Skeletal muscle tissue (tissue), 4 donors: ENCODE measurements around the gene OR10Z1. TPM values are rescaled to one million over a fixed set of nuclear protein-coding genes. Genes with fewer than 3 reads are reported as not detected.

ENCODE experiments used
- H3K27ac ChIP-seq: one replicate; pipeline ENCODE4 v1.7.0; 2013; ENCODE audit warnings: mild to moderate bottlenecking, low read depth, low read length, inconsistent platforms
- H3K27me3 ChIP-seq, 3 donors: one replicate each; pipeline ENCODE4 v1.7.0; 2013; ENCODE audit warnings: low read length in 3 of 3; ENCODE audit not compliant: control insufficient read depth in 3 of 3, insufficient read depth in 3 of 3
- H3K36me3 ChIP-seq, 3 donors: one replicate each; pipeline ENCODE4 v1.7.0; 2013; ENCODE audit warnings: low read length in 3 of 3; ENCODE audit not compliant: control insufficient read depth in 3 of 3, insufficient read depth in 3 of 3
- H3K4me1 ChIP-seq, 3 donors: one replicate each; pipeline ENCODE4 v1.7.0; 2013; ENCODE audit warnings: low read length in 3 of 3, mild to moderate bottlenecking in 3 of 3; ENCODE audit not compliant: control insufficient read depth in 3 of 3, insufficient read depth in 3 of 3
- H3K4me3 ChIP-seq, 3 donors: one replicate each; pipeline ENCODE4 v1.7.0; 2013; ENCODE audit warnings: low read length in 3 of 3
- H3K9ac ChIP-seq, 3 donors: one replicate each; pipeline ENCODE4 v1.7.0; 2013; ENCODE audit warnings: low read length in 3 of 3, mild to moderate bottlenecking in 3 of 3, moderate library complexity in 2 of 3, low read depth in 1 of 3
- H3K9me3 ChIP-seq, 3 donors: one replicate each; pipeline ENCODE4 v1.7.0; 2013; ENCODE audit warnings: low read length in 3 of 3; ENCODE audit not compliant: control insufficient read depth in 3 of 3
- total RNA-seq: library from RNA; depleted of rRNA; stranded (reverse); fragments of >200 nt; gene quantifications from one replicate; pipeline ENCODE4 v1.2.3, GENCODE V29; 2014
- donor health status: Osteomylitis.

OR10Z1 gene
- total RNA-seq, 1 donor from 2014 or later: not detected

GRCh38 chr1:158654086-158654485 lies 49.0 kb downstream of the OR10Z1 start:
- H3K4me3 ChIP-seq: no peak overlapping the region
- H3K9me3 ChIP-seq: no peaks in the 10 kb centered on the region
- no peaks in the 10 kb centered on the region for H3K27me3 ChIP-seq
- H3K36me3 ChIP-seq: no peaks in the 10 kb centered on the region
- no peak overlapping the region for H3K27ac ChIP-seq
- H3K4me1 ChIP-seq: no peaks in the 10 kb centered on the region
- no peak overlapping the region for H3K9ac ChIP-seq

DNA sequence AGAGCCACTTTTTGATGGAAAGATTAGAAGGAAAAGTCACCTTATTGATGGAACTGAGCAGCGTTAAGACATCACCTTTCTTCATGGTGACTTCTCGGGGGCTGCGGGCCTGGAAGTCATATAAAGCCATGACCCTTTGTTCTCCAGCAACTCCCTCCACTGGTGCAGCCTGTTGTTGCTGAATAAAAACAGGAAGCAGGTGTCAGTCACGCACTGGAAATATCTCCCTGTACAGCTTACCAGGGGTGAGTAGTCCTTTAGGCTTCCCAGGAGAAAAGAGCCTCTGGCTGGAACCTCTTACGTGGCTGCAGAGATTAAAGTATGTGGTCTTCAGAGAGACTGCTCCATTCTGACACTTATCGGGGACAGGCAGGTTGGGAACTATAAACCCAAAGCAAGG lies 49.5 kb downstream of the OR10Z1 start:
- H3K9ac ChIP-seq: no peak overlapping the region
- no peaks in the 10 kb centered on the region for H3K4me1 ChIP-seq
- H3K4me3 ChIP-seq: no peak overlapping the region
- H3K9me3 ChIP-seq: no peaks in the 10 kb centered on the region
- H3K27me3 ChIP-seq: no peaks in the 10 kb centered on the region
- H3K27ac ChIP-seq: no peak overlapping the region
- H3K36me3 ChIP-seq: no peaks in the 10 kb centered on the region

Other genes starting within 250 kb of the OR10Z1 start
- not detected for gene OR10T2, start 205.8 kb upstream of the OR10Z1 start, total RNA-seq
- gene OR10K2, start 179.0 kb upstream of the OR10Z1 start, total RNA-seq: not detected
- gene OR10K1, start 143.4 kb upstream of the OR10Z1 start, total RNA-seq: not detected
- gene OR10R2, start 133.0 kb upstream of the OR10Z1 start, total RNA-seq: not detected
- gene OR6Y1, start 50.9 kb upstream of the OR10Z1 start, total RNA-seq: not detected
- gene OR6P1, start 34.7 kb upstream of the OR10Z1 start, total RNA-seq: not detected
- not detected for gene OR10X1, start 25.4 kb upstream of the OR10Z1 start, total RNA-seq
- 4.7 TPM for gene SPTA1, start 81.4 kb downstream of the OR10Z1 start, total RNA-seq
- gene OR6K2, start 95.4 kb downstream of the OR10Z1 start, total RNA-seq: not detected
- not detected for gene OR6K3, start 115.5 kb downstream of the OR10Z1 start, total RNA-seq
- not detected for gene OR6K6, start 149.5 kb downstream of the OR10Z1 start, total RNA-seq
- not detected for gene OR6N1, start 166.9 kb downstream of the OR10Z1 start, total RNA-seq
- gene OR6N2, start 175.9 kb downstream of the OR10Z1 start, total RNA-seq: not detected
- gene MNDA, start 226.1 kb downstream of the OR10Z1 start, total RNA-seq: 4.7 TPM